GM10248 (cell line): ENCODE results near the gene SULT4A1.

Experiments
- CTCF ChIA-PET: fragments of 300-600 bp; sonication (Branson Sonifier 250); formaldehyde crosslinking; extraction: SDS; loops from one replicate; lab custom pipeline; 2021; ENCODE audit warnings: antibody characterized with exemption; lab: Yijun Ruan, JAX
- POLR2A ChIA-PET: fragments of 350-650 bp; sonication (Branson Sonifier 250); formaldehyde crosslinking; extraction: SDS; loops from one replicate; lab custom pipeline; 2020; ENCODE audit warnings: antibody characterized with exemption; lab: Yijun Ruan, JAX
- DNase-seq: peaks from one replicate; pipeline ENCODE4 v3.0.0; 2012; ENCODE audit errors: extremely low spot score
- TF ChIP-seq, protein P1 (sequence below): IDR thresholded peaks from 2 replicates; pipeline ENCODE4 v1.5.1; 2012; ENCODE audit warnings: mild to moderate bottlenecking, low read depth; ENCODE audit errors: extremely low read depth, missing control alignments, control extremely low read depth

Gene SULT4A1

DNA sequence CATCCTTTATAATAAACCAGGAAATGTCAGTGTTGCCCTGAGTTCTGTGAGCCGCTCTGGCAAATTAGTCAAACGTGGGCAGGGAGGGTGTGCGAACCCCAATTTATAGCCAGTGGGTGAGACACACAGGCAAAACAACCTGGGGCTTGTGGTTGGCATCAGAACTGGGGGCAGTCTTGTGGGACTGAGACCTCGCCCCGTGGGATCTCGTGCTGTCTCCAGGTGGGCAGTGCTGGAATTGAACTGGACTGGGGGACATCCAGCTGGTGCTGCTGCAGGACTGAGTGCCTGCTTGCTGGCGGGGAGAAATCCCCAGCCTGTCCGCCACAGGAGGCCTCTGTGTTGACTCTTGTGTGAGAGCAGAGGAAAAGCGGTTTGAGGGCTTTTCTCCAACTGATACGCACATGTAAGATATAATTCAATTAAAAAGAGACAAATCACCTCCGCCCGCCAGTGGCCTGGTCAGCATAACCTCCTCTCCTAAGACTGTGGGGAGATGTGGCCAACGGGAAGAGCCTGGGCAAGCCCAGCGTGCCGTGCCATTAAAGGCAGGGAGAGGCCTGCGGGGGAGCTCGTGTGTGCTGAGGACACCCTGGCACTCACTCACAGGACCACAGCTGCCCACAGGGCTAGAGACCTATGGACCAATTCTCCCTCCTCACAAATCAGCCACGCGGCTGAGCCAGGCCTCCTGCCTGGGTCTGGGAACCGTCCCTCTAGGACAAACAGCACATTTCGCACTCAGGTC is 18.4 kb downstream of the SULT4A1 start:
- TF ChIP-seq, protein P1, sequence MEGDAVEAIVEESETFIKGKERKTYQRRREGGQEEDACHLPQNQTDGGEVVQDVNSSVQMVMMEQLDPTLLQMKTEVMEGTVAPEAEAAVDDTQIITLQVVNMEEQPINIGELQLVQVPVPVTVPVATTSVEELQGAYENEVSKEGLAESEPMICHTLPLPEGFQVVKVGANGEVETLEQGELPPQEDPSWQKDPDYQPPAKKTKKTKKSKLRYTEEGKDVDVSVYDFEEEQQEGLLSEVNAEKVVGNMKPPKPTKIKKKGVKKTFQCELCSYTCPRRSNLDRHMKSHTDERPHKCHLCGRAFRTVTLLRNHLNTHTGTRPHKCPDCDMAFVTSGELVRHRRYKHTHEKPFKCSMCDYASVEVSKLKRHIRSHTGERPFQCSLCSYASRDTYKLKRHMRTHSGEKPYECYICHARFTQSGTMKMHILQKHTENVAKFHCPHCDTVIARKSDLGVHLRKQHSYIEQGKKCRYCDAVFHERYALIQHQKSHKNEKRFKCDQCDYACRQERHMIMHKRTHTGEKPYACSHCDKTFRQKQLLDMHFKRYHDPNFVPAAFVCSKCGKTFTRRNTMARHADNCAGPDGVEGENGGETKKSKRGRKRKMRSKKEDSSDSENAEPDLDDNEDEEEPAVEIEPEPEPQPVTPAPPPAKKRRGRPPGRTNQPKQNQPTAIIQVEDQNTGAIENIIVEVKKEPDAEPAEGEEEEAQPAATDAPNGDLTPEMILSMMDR: no peak
- POLR2A ChIA-PET: no interaction called here
- DNase-seq: no peak
- CTCF ChIA-PET: no interaction called here

DNA sequence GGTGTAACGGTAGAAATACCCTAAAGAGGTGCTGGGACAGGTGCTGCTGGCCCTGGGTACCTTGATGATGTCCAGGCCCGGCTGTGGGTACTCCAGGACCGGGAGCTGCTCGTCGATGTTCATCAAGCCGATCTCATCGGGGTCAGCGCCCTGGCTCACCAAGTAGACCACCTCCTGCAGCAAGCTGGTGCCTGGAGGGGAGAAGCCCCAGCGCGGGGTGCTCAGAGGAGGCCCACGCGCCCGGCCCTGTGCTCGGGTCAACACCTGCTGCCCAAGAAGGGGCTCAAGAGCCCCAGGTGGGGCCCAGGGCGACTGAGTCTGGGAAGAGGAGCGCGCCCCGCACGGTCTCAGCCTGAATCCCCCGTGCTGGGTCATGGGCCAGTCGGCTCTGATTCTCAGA is 20.6 kb downstream of the SULT4A1 start:
- no peak for DNase-seq
- CTCF ChIA-PET: no interaction called here
- POLR2A ChIA-PET: no interaction called here
- TF ChIP-seq, protein P1: no peak

DNA sequence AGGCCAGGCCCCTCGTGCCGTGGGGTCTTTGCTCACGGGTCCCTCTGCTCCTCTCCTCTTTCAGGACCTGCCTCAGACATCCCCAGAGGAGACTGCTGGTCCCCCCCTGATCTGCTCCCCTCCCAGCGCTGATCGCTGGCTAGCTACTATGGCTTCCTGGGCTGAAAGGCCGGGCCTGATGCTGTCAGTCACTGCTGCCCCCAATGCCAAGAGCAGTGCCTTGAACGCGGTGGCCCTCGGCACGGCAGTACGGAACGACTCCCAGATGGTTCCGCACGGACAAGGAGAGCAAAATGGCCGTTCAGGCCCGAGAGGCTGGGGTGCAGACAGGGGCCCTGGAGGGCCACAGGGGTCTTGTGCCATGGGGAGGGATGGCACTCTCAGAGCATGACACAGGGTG is 21.5 kb downstream of the SULT4A1 start:
- ChIA-PET CTCF (no interaction called here), POLR2A (no interaction called here)
- no peak for DNase-seq
- TF ChIP-seq, protein P1: no peak

DNA sequence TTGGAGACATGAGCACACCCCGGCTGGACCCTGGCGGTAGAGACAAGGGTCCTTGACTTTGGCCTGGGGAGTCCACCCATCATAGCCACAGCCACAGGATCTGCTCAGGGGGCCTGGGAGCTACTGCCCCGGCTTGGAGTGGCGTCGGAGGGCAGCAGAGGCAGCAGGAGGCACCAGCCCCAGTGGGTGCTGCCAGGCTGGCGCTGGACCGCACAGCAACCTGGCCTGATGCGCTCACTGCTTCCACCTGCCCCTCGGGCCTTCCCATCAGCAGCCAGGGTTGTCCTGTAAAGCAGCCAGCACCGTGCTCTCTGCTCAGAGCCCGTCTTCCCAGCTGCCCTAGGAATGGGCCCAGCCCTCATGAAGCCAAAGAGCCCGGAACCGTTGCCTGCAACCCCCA is 21.9 kb downstream of the SULT4A1 start:
- ChIA-PET CTCF (no interaction called here), POLR2A (no interaction called here)
- TF ChIP-seq, protein P1: no peak
- DNase-seq: no peak

DNA sequence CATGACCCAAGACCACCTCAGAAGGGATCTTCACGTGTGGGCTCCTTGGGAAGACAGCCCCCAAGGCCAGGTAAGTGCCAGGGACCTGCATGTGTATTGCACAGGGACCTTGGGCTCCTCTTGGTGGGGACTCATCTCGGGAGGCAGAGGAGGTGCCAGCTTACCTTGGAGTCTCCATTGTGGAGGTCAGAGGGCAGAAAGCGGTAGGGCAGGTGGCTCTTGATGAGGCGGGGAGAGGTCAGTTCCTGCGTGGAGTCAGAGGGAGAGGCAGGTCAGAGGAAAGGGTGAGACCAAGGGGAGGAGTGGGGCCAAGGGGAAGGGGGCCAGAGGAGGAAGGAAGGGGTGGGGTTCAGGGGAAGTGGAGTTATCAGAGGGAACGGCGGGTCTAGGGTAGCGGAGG is 22.5 kb downstream of the SULT4A1 start:
- ChIA-PET POLR2A (no interaction called here), CTCF (no interaction called here)
- no peak for DNase-seq
- TF ChIP-seq, protein P1: no peak

DNA sequence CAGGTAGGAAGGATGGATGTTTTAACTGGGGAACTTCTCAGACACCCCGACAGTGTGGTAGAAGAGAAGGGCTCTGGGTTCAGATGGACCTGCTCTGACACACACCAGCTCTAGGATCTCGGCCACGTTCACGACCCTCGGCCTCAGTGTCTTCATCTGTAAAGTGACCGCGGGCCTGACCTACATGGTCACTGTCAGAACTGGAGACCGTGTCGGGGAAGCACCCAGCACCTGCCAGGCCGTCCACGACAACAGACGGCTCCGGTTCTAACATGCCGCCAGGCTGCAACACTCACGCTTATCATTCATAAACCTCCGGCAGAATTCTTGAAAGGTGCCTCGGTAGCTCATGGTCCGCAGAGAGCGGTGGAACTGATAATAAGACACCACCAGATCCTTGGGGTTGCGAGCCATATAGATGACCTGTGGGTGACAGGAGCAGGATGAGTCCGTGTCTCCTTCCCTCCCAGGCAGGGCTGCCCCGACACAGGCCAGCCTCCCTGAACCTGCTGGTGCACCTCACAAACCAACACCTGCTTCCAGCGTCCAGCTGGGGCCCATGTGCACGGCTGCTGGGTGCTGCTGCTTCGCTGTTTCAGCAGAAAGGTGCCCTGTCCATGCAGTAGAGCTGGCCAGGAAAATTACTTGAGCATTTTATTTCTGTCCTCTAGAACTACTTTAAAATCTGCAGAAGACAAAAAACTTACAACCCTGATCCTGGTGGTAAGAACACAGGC is 23.6 kb downstream of the SULT4A1 start:
- DNase-seq: no peak
- TF ChIP-seq, protein P1: no peak
- CTCF ChIA-PET: interaction anchor here (0.7 kb wide), 1 partner anchor 107 kb away, joined by 3 read pairs; no protein-coding TSS in a partner anchor
- POLR2A ChIA-PET: no interaction called here
